Common myeloid progenitor, CD34-positive (primary cell): ENCODE measurements around the gene BCL11A.

Experiments used
- CTCF ChIA-PET: fragments of 350-600 bp; sonication (Branson Sonifier 250); formaldehyde crosslinking; loops from one replicate; lab custom pipeline; 2021; ENCODE audit warnings: antibody characterized with exemption; lab: Charles Lee
- POLR2A ChIA-PET: fragments of 350-600 bp; sonication (Branson Sonifier 250); formaldehyde crosslinking; loops from one replicate; lab custom pipeline; 2021; ENCODE audit warnings: antibody characterized with exemption; lab: Charles Lee
- DNase-seq, 3 donors: peaks; one replicate each; pipeline versions ENCODE4 v3.0.0 to v3.0.0-alpha.2; 2013
- H3K27ac ChIP-seq, 2 experiments: 1 replicate in 1 of 2; 2 replicates in 1 of 2; pipeline ENCODE4 v1.7.0; 2013; ENCODE audit warnings: inconsistent platforms in 2 of 2, low read length in 2 of 2, mild to moderate bottlenecking in 2 of 2, low read depth in 1 of 2, moderate library complexity in 1 of 2; ENCODE audit not compliant: severe bottlenecking in 2 of 2, insufficient read depth in 1 of 2, poor library complexity in 1 of 2
- H3K27me3 ChIP-seq, 5 experiments: replicated peaks in 2 of 5; 1 replicate in 3 of 5; 2 replicates in 2 of 5; pipeline versions ENCODE4 v1.6.1 to v1.7.0; 2013; ENCODE audit warnings: low read length in 4 of 5, mild to moderate bottlenecking in 2 of 5, moderate library complexity in 2 of 5, inconsistent platforms in 1 of 5; ENCODE audit not compliant: insufficient read depth in 5 of 5, control insufficient read depth in 4 of 5
- H3K36me3 ChIP-seq, 4 experiments: 1 replicate in 2 of 4; 2 replicates in 2 of 4; pipeline versions ENCODE4 v1.6.1 to v1.7.0; 2013; ENCODE audit warnings: low read length in 3 of 4, control low read depth in 1 of 4, mild to moderate bottlenecking in 1 of 4; ENCODE audit not compliant: control insufficient read depth in 4 of 4, insufficient read depth in 4 of 4
- H3K4me1 ChIP-seq, 4 experiments: 1 replicate in 3 of 4; 2 replicates in 1 of 4; pipeline versions ENCODE4 v1.6.1 to v1.7.1; 2013; ENCODE audit warnings: low read length in 3 of 4, mild to moderate bottlenecking in 3 of 4, control low read depth in 1 of 4, inconsistent platforms in 1 of 4, moderate library complexity in 1 of 4; ENCODE audit not compliant: control insufficient read depth in 4 of 4, insufficient read depth in 4 of 4; ENCODE audit errors: control extremely low read depth in 1 of 4
- H3K4me3 ChIP-seq, 7 experiments: 1 replicate in 4 of 7; 2 replicates in 3 of 7; pipeline versions ENCODE4 v1.5.1 to v1.7.0; 2013; ENCODE audit warnings: mild to moderate bottlenecking in 7 of 7, low read length in 6 of 7, moderate library complexity in 6 of 7, inconsistent platforms in 2 of 7, low read depth in 2 of 7, control low read depth in 1 of 7; ENCODE audit not compliant: insufficient read depth in 4 of 7, control insufficient read depth in 1 of 7; ENCODE audit errors: extremely low read depth in 1 of 7
- H3K9me3 ChIP-seq, 5 experiments: 1 replicate in 4 of 5; 2 replicates in 1 of 5; pipeline versions ENCODE4 v1.6.1 to v1.7.1; 2013; ENCODE audit warnings: low read length in 4 of 5, mild to moderate bottlenecking in 2 of 5, inconsistent platforms in 1 of 5, low read depth in 1 of 5, moderate library complexity in 1 of 5; ENCODE audit not compliant: control insufficient read depth in 4 of 5, insufficient read depth in 2 of 5; ENCODE audit errors: control extremely low read depth in 1 of 5
- WGBS: methylation state at CpG from one replicate; pipeline ENCODE4 v1.1.5; 2013; ENCODE audit not compliant: insufficient coverage; 5-methylcytosine and 5-hydroxymethylcytosine counted together

BCL11A gene

DNA sequence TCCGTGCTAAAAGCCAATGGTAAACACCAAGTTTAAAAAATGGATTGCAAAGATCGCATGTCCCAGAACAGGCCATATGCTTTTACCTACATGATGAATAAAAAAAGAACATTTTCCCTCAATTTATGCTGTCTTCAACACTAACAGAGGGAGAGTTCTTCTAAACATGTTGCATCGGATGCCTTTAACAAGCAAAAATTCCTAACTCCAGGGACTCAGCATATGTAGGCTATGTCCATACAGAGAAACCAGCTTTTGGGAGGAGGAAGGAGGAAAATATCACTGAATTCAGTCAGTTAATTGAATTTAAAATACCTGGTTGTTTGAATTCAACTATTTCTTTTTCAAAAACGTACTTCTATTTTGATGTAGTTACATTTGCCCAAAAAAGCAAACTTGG lies 28.6 kb downstream of the BCL11A start:
- CTCF ChIA-PET: interaction anchor here (0.7 kb wide), 1 partner anchor 12 kb away, joined by 3 read pairs; no protein-coding TSS in a partner anchor
- peaks cover 13 to 52% (median 34%) of the 10 kb centered on the region in 4 experiments for H3K4me1 ChIP-seq

DNA sequence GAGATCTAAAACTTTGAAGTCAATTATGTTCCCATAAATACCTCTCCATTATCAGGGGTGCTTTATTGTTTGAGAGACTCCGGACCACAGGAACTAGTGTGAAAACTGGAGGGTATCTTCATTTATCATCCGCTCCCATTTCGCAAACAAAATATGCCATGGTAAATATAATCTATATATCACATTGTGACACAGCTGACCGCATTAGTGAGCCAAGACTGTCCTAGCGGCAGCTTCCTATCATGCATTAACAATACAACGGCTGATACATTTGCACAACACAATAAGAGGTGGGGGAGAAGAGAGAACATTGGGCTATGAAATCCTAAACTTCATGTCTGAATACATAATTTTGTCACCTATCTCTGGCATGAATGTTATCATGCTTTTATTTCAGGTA lies 29.5 kb downstream of the BCL11A start:
- DNase-seq: no peak
- Histone ChIP-seq H3K4me1 (peaks cover 13 to 43% (median 26%) of the 10 kb centered on the region in 4 experiments), H3K4me3 (no peak overlapping the region), H3K36me3 (peaks cover 8 to 85% (median 34%) of the 10 kb centered on the region in 4 experiments), H3K27me3 (no peaks in the 10 kb centered on the region), H3K9me3 (no peaks in the 10 kb centered on the region), H3K27ac (no peak overlapping the region)
- ChIA-PET CTCF (interaction anchor here (0.8 to 2.3 kb wide), 4 partner anchors 10 to 99 kb away, joined by 3 to 7 read pairs (median 4); no protein-coding TSS in a partner anchor), POLR2A (no interaction called here)
- no CpG with 5 or more reads among the region's 6 CpGs for WGBS

More for the DNA sequence above, 28.6 kb downstream of the BCL11A start:
- peaks cover 8 to 85% (median 31%) of the 10 kb centered on the region in 4 experiments for H3K36me3 ChIP-seq
- DNase-seq: no peak
- POLR2A ChIA-PET: interaction anchor here (0.6 to 0.8 kb wide), 2 partner anchors 8 to 636 kb away, joined by 3 read pairs; no protein-coding TSS in a partner anchor
- H3K27me3 ChIP-seq: no peaks in the 10 kb centered on the region
- no peaks in the 10 kb centered on the region for H3K9me3 ChIP-seq
- 100% methylated on average over 2 of the region's 4 CpGs for WGBS
- H3K27ac ChIP-seq: no peak overlapping the region
- H3K4me3 ChIP-seq: no peak overlapping the region

GRCh38 chr2:60522462-60522861 lies 31.0 kb downstream of the BCL11A start:
- H3K9me3 ChIP-seq: no peaks in the 10 kb centered on the region
- POLR2A ChIA-PET: no interaction called here
- no peaks in the 10 kb centered on the region for H3K27me3 ChIP-seq
- no peak overlapping the region for H3K27ac ChIP-seq
- no peak overlapping the region for H3K4me3 ChIP-seq
- H3K4me1 ChIP-seq: peaks cover 13 to 32% (median 22%) of the 10 kb centered on the region in 4 experiments
- no peak for DNase-seq
- 90% methylated on average over 3 of the region's 3 CpGs for WGBS
- peaks cover 10 to 85% (median 29%) of the 10 kb centered on the region in 4 experiments for H3K36me3 ChIP-seq
- CTCF ChIA-PET: interaction anchor here (0.6 to 2.3 kb wide), 3 partner anchors 11 to 14 kb away, joined by 3 to 7 read pairs (median 3); no protein-coding TSS in a partner anchor

- H3K9me3 ChIP-seq: no peaks in the 10 kb centered on the region
- peak overlapping the region in 1 of 2 experiments; percentile 39 for H3K27ac ChIP-seq
- DNase-seq: no peak
- peaks cover 13 to 84% (median 26%) of the 10 kb centered on the region in 4 experiments for H3K36me3 ChIP-seq
- 90% methylated on average over 5 of the region's 5 CpGs for WGBS
- peaks cover 16 to 34% (median 21%) of the 10 kb centered on the region in 4 experiments for H3K4me1 ChIP-seq
- H3K27me3 ChIP-seq: no peaks in the 10 kb centered on the region
- ChIA-PET CTCF (interaction anchor here (0.6 to 1.7 kb wide), 3 partner anchors 10 to 14 kb away, joined by 3 to 5 read pairs (median 3); no protein-coding TSS in a partner anchor), POLR2A (interaction anchor here (1.0 kb wide), 1 partner anchor 18 kb away, joined by 3 read pairs; no protein-coding TSS in a partner anchor)
- H3K4me3 ChIP-seq: no peak overlapping the region
These were observed 31.8 kb downstream of the BCL11A start for GRCh38 chr2:60521626-60522025.

- Histone ChIP-seq H3K9me3 (no peaks in the 10 kb centered on the region), H3K27ac (no peak overlapping the region), H3K36me3 (peaks cover 15 to 85% (median 26%) of the 10 kb centered on the region in 4 experiments), H3K27me3 (no peaks in the 10 kb centered on the region), H3K4me1 (peaks cover 17 to 34% (median 25%) of the 10 kb centered on the region in 4 experiments), H3K4me3 (no peak overlapping the region)
- ChIA-PET CTCF (interaction anchor here (0.7 to 1.7 kb wide), 3 partner anchors 12 to 745 kb away, joined by 3 to 5 read pairs (median 4); no protein-coding TSS in a partner anchor), POLR2A (interaction anchor here (0.6 to 1.0 kb wide), 3 partner anchors 9 to 19 kb away, joined by 3 to 5 read pairs (median 4); no protein-coding TSS in a partner anchor)
- no peak for DNase-seq
- 98% methylated on average over 9 of the region's 9 CpGs for WGBS
These were observed 32.4 kb downstream of the BCL11A start for GRCh38 chr2:60520917-60521539.

GRCh38 chr2:60520151-60520876 lies 33.1 kb downstream of the BCL11A start:
- POLR2A ChIA-PET: interaction anchor here (0.6 to 0.7 kb wide), 2 partner anchors 10 to 13 kb away, joined by 4 to 5 read pairs; no protein-coding TSS in a partner anchor
- Histone ChIP-seq H3K36me3 (peaks cover 15 to 88% (median 30%) of the 10 kb centered on the region in 4 experiments), H3K4me1 (peaks cover 17 to 34% (median 27%) of the 10 kb centered on the region in 4 experiments), H3K27me3 (no peaks in the 10 kb centered on the region), H3K9me3 (no peaks in the 10 kb centered on the region), H3K27ac (no peak overlapping the region), H3K4me3 (no peak overlapping the region)
- DNase-seq: no peak
- CTCF ChIA-PET: interaction anchor here (0.7 to 1.7 kb wide), 2 partner anchors 15 to 744 kb away, joined by 4 to 5 read pairs; no protein-coding TSS in a partner anchor
- 100% methylated on average over 2 of the region's 8 CpGs for WGBS
